GM18519 (cell line): ENCODE measurements around the gene HMCN2.

ENCODE experiments used
- ATAC-seq: cut with Tn5 transposase; IDR thresholded peaks from one replicate; pipeline ENCODE4 v1.9.1; 2021; ENCODE audit warnings: mild to moderate bottlenecking, moderate library complexity; ENCODE audit not compliant: unreplicated experiment, low FRiP score

The HMCN2 gene

GRCh38 chr9:130359819-130360218 is 94.3 kb downstream of the HMCN2 start:
- no peak for ATAC-seq

GRCh38 chr9:130360672-130361071 is 95.1 kb downstream of the HMCN2 start:
- no peak for ATAC-seq

- no peak for ATAC-seq
Measured at GRCh38 chr9:130361873-130362362, 96.4 kb downstream of the HMCN2 start.

- ATAC-seq, result no peak
Measured at GRCh38 chr9:130362691-130363090, 97.1 kb downstream of the HMCN2 start.

- ATAC-seq, result no peak
Measured at GRCh38 chr9:130363755-130364404, 98.3 kb downstream of the HMCN2 start.

- ATAC-seq, result no peak
Measured at GRCh38 chr9:130364619-130365322, 99.2 kb downstream of the HMCN2 start.

- ATAC-seq, result no peak
Measured at GRCh38 chr9:130365323-130365721, 99.8 kb downstream of the HMCN2 start.

- ATAC-seq, result no peak
Measured at GRCh38 chr9:130366072-130366471, 100.5 kb downstream of the HMCN2 start.

GRCh38 chr9:130366888-130367550 is 101.5 kb downstream of the HMCN2 start:
- no peak for ATAC-seq

GRCh38 chr9:130368631-130369103 is 103.1 kb downstream of the HMCN2 start:
- ATAC-seq, result no peak

GRCh38 chr9:130370226-130370625 is 104.7 kb downstream of the HMCN2 start:
- ATAC-seq, result no peak

GRCh38 chr9:130371196-130371966 is 105.8 kb downstream of the HMCN2 start:
- no peak for ATAC-seq

GRCh38 chr9:130372057-130372456 is 106.5 kb downstream of the HMCN2 start:
- ATAC-seq, result no peak

GRCh38 chr9:130373679-130374325 is 108.2 kb downstream of the HMCN2 start:
- no peak for ATAC-seq

GRCh38 chr9:130377612-130378011 is 112.1 kb downstream of the HMCN2 start:
- no peak for ATAC-seq

- no peak for ATAC-seq
Measured at GRCh38 chr9:130378875-130379648, 113.5 kb downstream of the HMCN2 start.

GRCh38 chr9:130379649-130379970 is 114.0 kb downstream of the HMCN2 start:
- no peak for ATAC-seq

- ATAC-seq, result no peak
Measured at GRCh38 chr9:130380920-130381469, 115.4 kb downstream of the HMCN2 start.

GRCh38 chr9:130381660-130382059 is 116.1 kb downstream of the HMCN2 start:
- no peak for ATAC-seq
